T-helper 1 cell treated with Interleukin-12 subunit alpha and Interleukin-12 subunit beta and Interleukin-4 antibody, amounts not matched to agents 30 μg/mL and 1 μg/mL, for 36 hours (primary cell): Measurements from ENCODE around the gene GLIS2.

Experiments
- H3K27ac Mint-ChIP-seq: one replicate; pipeline ENCODE4 v1.8.0; 2021; ENCODE audit warnings: mild to moderate bottlenecking, mixed read lengths
- H3K27me3 Mint-ChIP-seq: one replicate; pipeline ENCODE4 v1.8.0; 2021; ENCODE audit warnings: low read depth, mixed read lengths
- H3K36me3 Mint-ChIP-seq: one replicate; pipeline ENCODE4 v1.8.0; 2021; ENCODE audit warnings: low read depth, mixed read lengths
- H3K4me1 Mint-ChIP-seq: one replicate; pipeline ENCODE4 v1.8.0; 2021; ENCODE audit warnings: low read depth, mixed read lengths
- H3K4me3 Mint-ChIP-seq: one replicate; pipeline ENCODE4 v1.8.0; 2021; ENCODE audit warnings: mild to moderate bottlenecking, moderate library complexity, mixed read lengths
- H3K9me3 Mint-ChIP-seq: one replicate; pipeline ENCODE4 v1.8.0; 2021; ENCODE audit warnings: mixed read lengths

Gene GLIS2

DNA sequence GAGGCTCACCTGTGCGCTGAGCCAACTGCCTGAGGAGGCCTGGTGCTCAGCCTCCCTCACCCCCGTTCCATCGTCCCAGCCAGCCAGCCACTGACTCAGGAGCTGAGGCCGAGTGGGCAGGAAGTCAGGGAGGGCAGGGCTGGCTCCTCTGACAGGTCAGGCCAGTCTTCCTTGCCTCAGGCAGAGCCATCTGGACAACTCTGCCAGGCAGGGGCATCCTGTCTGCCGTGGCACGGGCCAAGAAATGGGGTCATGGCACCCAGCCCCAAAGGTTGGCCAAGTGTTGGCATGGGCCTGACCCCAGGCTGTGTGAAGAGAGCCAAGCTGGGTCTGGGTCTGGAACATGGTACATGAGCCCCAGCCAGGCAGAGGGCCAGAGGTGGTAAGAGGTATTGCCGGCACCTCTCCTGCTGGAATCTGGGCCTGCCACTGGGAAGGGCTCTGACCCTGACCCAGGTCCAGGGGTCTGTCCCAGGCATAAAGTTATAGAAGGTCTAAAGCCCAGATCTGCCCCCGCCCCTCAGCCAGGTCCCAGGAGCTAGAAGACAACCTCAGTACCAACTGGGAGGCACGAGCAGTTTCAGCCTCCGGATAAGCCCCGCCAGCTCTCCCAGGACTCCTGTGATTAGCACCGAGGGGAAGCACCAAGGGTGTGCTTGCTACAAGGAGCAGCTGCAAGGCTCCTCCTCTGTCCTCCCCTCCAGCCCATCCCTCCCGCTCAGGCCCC is 53.3 kb downstream of the GLIS2 start:
- no peaks in the 10 kb centered on the region for H3K36me3 Mint-ChIP-seq
- no peaks in the 10 kb centered on the region for H3K27me3 Mint-ChIP-seq
- H3K9me3 Mint-ChIP-seq, result no peaks in the 10 kb centered on the region
- H3K4me3 Mint-ChIP-seq, result no peak overlapping the region
- H3K27ac Mint-ChIP-seq, result no peak overlapping the region
- H3K4me1 Mint-ChIP-seq, result peaks cover 2% of the 10 kb centered on the region

DNA sequence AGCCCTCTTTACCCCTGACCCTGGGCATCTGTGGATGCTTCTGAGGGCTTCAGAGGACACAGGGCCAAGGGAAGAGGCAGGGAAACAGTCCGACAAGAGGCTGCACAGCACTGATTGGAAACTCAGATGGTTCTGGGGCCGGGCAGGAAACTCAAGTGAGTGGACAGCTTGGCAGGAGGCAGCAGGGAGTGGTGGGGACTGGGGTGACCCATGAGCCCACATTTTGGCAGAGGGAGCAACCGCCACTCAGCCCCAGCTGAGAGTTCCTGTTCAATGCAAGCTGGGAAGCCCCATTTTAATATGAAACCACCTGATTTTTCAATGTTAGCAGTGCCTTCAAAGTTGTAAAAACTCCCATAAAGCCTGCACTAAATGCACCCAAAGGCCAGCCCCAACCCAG is 54.3 kb downstream of the GLIS2 start:
- no peaks in the 10 kb centered on the region for H3K9me3 Mint-ChIP-seq
- no peaks in the 10 kb centered on the region for H3K36me3 Mint-ChIP-seq
- H3K4me3 Mint-ChIP-seq, result no peak overlapping the region
- no peaks in the 10 kb centered on the region for H3K27me3 Mint-ChIP-seq
- H3K4me1 Mint-ChIP-seq, result peaks cover 2% of the 10 kb centered on the region
- no peak overlapping the region for H3K27ac Mint-ChIP-seq

- Mint-ChIP-seq H3K9me3 (no peaks in the 10 kb centered on the region), H3K36me3 (no peaks in the 10 kb centered on the region), H3K27ac (no peak overlapping the region), H3K27me3 (no peaks in the 10 kb centered on the region), H3K4me1 (peaks cover 3% of the 10 kb centered on the region), H3K4me3 (no peak overlapping the region)
These were observed 54.9 kb downstream of the GLIS2 start for GRCh38 chr16:4370570-4371356.

- no peak within 1 kb of the TSS for H3K27ac Mint-ChIP-seq
- H3K4me1 Mint-ChIP-seq, result peaks cover 4% of the 10 kb centered on the region
- peak within 1 kb of the TSS; percentile 34 for H3K4me3 Mint-ChIP-seq
- H3K27me3 Mint-ChIP-seq, result no peaks in the 10 kb centered on the region
- H3K36me3 Mint-ChIP-seq, result no peaks in the 10 kb centered on the region
- H3K9me3 Mint-ChIP-seq, result no peaks in the 10 kb centered on the region
These were observed 55.6 kb downstream of the GLIS2 start, which contains the start of gene VASN for GRCh38 chr16:4371357-4372000. Gene VASN (plus strand): TSS chr16:4371848. CDS start chr16:4380878, 9,030 bp downstream.

DNA sequence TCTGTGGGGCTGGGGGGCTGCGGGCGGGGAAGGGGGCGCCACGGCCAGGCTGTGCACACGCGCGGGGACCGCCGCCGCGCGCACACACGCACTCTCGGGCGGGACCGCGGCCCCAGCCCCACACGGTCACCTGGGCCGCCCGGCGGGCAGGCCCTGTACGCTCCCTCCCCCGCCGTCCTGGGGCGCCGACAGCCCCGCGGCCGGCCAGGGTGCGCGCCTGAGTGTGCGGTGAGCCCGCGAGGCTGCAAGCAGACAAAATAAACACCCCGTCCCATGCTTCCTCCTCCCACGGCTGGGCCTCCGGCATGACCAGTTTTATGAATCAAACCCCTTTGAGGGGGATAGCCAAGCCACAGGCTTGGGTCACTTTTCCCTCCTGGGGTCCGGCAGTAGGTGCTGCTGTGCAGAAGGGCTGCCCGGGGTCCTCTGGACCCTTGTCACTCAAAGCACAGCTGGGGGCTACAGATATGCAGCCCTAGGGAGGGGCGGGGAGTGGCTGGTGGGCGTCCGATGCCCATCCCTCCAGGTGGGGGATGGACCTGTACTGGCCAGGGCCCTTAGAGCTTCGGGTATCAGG is 56.2 kb downstream of the GLIS2 start:
- Mint-ChIP-seq H3K4me1 (peaks cover 4% of the 10 kb centered on the region), H3K27ac (no peak overlapping the region), H3K27me3 (no peaks in the 10 kb centered on the region), H3K4me3 (peak overlapping the region; percentile 34), H3K9me3 (no peaks in the 10 kb centered on the region), H3K36me3 (no peaks in the 10 kb centered on the region)

- no peak overlapping the region for H3K27ac Mint-ChIP-seq
- peaks cover 4% of the 10 kb centered on the region for H3K4me1 Mint-ChIP-seq
- no peaks in the 10 kb centered on the region for H3K9me3 Mint-ChIP-seq
- peaks cover under 1% of the 10 kb centered on the region for H3K36me3 Mint-ChIP-seq
- H3K4me3 Mint-ChIP-seq, result no peak overlapping the region
- no peaks in the 10 kb centered on the region for H3K27me3 Mint-ChIP-seq
These were observed 56.9 kb downstream of the GLIS2 start for GRCh38 chr16:4372578-4373355.

- no peak overlapping the region for H3K4me3 Mint-ChIP-seq
- peaks cover 3% of the 10 kb centered on the region for H3K36me3 Mint-ChIP-seq
- no peak overlapping the region for H3K27ac Mint-ChIP-seq
- H3K9me3 Mint-ChIP-seq, result no peaks in the 10 kb centered on the region
- no peaks in the 10 kb centered on the region for H3K27me3 Mint-ChIP-seq
- peaks cover 4% of the 10 kb centered on the region for H3K4me1 Mint-ChIP-seq
These were observed 57.6 kb downstream of the GLIS2 start for GRCh38 chr16:4373356-4373908.

DNA sequence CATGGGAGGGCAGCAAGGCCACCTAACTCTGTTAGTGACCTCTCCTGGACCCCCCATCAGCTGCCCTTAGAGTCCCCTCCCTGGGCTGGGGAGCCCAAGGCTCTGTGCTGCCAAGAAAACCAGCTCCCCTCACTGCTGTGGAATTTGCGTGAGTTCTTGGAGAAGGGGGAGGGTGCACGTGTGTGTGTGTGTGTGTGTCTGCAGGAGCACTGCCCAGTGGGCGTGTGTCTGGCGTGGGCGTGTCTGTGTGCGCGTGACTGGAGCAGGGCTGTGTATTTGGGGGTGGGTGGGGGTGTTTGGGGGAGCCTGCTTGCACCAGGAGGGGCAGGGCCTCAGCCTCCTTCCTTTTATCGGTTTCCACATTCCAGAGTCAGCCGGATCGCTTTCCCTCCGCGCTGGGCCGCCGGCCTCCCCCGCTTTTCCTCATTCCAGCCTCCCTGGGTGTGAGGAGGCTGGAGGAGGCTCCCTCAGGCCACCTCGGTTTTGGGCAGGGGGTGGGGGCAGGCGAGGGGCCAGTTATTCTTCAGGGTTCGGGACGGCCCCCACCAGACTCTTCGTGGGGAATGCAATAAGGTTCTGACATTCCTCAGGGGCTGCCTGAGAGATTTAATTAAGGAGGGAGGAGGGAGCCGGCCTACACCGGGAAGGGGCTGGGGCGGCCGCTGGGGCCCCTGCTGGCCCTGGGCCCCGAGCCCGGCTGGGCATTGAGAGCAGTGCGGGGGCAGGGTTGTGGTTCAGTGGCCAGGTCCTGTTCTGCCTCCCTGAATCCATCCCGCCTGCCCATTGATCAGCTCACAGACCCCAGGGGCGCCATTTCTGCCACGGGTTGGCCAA is 58.3 kb downstream of the GLIS2 start:
- Mint-ChIP-seq H3K27me3 (no peaks in the 10 kb centered on the region), H3K9me3 (no peaks in the 10 kb centered on the region), H3K4me1 (peaks cover 4% of the 10 kb centered on the region), H3K27ac (no peak overlapping the region), H3K36me3 (peaks cover 3% of the 10 kb centered on the region), H3K4me3 (no peak overlapping the region)

DNA sequence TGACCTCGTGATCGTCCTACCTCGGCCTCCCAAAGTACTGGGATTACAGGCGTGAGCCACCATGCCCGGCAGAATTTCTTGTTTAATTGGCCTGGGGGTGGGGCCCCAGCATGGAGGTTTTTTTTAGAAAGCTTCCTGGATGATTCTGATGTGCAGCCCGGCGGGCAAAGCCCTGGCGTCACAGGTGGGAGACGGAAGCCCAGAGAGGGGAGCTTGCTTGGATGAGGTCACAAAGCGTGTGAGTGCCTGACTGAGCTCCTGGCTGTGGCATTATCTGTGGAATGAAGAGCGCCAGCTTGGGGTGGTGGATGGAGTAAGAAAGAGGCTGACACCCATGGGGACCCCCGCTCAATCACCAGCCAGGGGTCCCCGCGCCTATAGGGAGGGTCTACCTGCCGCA is 59.9 kb downstream of the GLIS2 start:
- H3K27me3 Mint-ChIP-seq, result no peaks in the 10 kb centered on the region
- H3K36me3 Mint-ChIP-seq, result peaks cover 3% of the 10 kb centered on the region
- no peak overlapping the region for H3K4me3 Mint-ChIP-seq
- no peak overlapping the region for H3K27ac Mint-ChIP-seq
- H3K4me1 Mint-ChIP-seq, result peaks cover 4% of the 10 kb centered on the region
- H3K9me3 Mint-ChIP-seq, result no peaks in the 10 kb centered on the region

GRCh38 chr16:4376126-4376892 is 60.4 kb downstream of the GLIS2 start:
- Mint-ChIP-seq H3K27me3 (no peaks in the 10 kb centered on the region), H3K9me3 (no peaks in the 10 kb centered on the region), H3K27ac (no peak overlapping the region), H3K4me3 (no peak overlapping the region), H3K4me1 (peaks cover 4% of the 10 kb centered on the region), H3K36me3 (peaks cover 3% of the 10 kb centered on the region)

DNA sequence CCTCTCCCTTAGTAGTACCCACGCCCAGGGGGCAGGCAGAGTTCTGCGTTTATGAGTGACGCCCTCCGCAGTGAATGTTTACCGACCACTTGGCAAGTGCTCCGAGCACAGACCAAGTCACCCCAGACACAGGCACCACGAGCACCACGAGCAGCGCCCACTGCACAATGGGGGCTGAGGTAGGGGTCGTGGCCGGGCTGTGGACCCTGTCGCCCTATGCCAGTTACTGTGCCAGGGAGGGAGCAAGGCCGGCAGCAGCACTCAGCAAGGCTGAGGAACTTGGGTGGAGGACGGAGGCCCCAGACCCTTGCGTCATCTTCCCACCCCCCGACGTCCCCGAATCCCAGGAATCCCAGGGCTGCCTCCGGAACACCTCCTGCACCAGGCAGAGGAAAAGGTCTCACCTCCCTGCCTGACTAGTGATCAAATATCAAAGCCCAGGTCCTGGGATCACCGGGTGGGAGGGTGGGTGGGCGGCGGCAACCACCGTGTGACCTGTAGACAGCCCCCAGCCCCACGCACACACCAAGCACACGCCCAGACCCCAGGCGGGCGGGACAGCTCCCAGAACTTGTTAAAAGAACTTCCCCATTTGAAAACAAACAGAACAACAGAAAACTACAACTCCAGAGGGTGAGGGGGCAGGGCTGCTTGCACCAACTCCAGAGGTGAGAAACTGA is 61.2 kb downstream of the GLIS2 start:
- no peaks in the 10 kb centered on the region for H3K27me3 Mint-ChIP-seq
- peaks cover 3% of the 10 kb centered on the region for H3K36me3 Mint-ChIP-seq
- H3K27ac Mint-ChIP-seq, result no peak overlapping the region
- H3K9me3 Mint-ChIP-seq, result no peaks in the 10 kb centered on the region
- H3K4me3 Mint-ChIP-seq, result no peak overlapping the region
- H3K4me1 Mint-ChIP-seq, result peaks cover 4% of the 10 kb centered on the region

GRCh38 chr16:4377573-4378154 is 61.8 kb downstream of the GLIS2 start:
- H3K4me3 Mint-ChIP-seq, result no peak overlapping the region
- H3K9me3 Mint-ChIP-seq, result no peaks in the 10 kb centered on the region
- no peak overlapping the region for H3K27ac Mint-ChIP-seq
- H3K4me1 Mint-ChIP-seq, result peaks cover 2% of the 10 kb centered on the region
- no peaks in the 10 kb centered on the region for H3K27me3 Mint-ChIP-seq
- H3K36me3 Mint-ChIP-seq, result peaks cover 3% of the 10 kb centered on the region
